Right cardiac atrium (tissue), 5 donors: Measurements from ENCODE around the gene DNAAF5. TPM values are rescaled to one million over a fixed set of nuclear protein-coding genes. Genes with fewer than 3 reads are reported as not detected.
"Not testable (repeated sequence)": the region's sequence is repeated elsewhere in the genome, so short reads cannot be mapped to it uniquely, and the experiment has no call there.

ENCODE experiments used
- ATAC-seq, 2 donors: fragments of 200-7000 bp; cut with Tn5 transposase; one replicate each; pipeline versions ENCODE4 v1.8.0 to v1.9.1; 2020; ENCODE audit warnings: moderate library complexity in 2 of 2, mild to moderate bottlenecking in 1 of 2
- DNase-seq, 3 donors: peaks; one replicate each; pipeline ENCODE4 v3.0.0-alpha.2; 2020
- H3K27ac ChIP-seq: one replicate; pipeline ENCODE4 v1.5.1; 2013; ENCODE audit warnings: mild to moderate bottlenecking, low read length, control low read depth, moderate library complexity
- H3K27me3 ChIP-seq: one replicate; pipeline ENCODE4 v1.6.1; 2013; ENCODE audit not compliant: control insufficient read depth, insufficient read depth
- H3K4me1 ChIP-seq: one replicate; pipeline ENCODE4 v1.6.1; 2013; ENCODE audit warnings: low read length; ENCODE audit not compliant: control insufficient read depth, insufficient read depth
- H3K4me3 ChIP-seq: one replicate; pipeline ENCODE4 v1.5.1; 2013; ENCODE audit warnings: low read length, control low read depth
- H3K9me3 ChIP-seq: one replicate; pipeline ENCODE4 v1.6.1; 2013; ENCODE audit warnings: low read length; ENCODE audit not compliant: control insufficient read depth
- WGBS: extraction: QIAGEN DNeasy Blood & Tissue Kit; methylation state at CpG from one replicate; pipeline ENCODE4 v1.1.7; 2013; 5-methylcytosine and 5-hydroxymethylcytosine counted together
- intact Hi-C, 4 donors: fragments of 100-400 bp; cut with DNase I; formaldehyde crosslinking; loops; one replicate each; pipeline versions ENCODE4 v1.11.0 to v1.14.0; 2022 to 2023
- polyA plus RNA-seq: library from polyadenylated mRNA; stranded (reverse); fragments of 200-250 nt; gene quantifications from one replicate; pipeline ENCODE4 v1.2.3, GENCODE V29; 2013
- total RNA-seq, 4 donors: library from RNA; stranded (reverse); fragmentation: NEBNext Ultra II Directional; extraction: Animal tissue kit (Norgen Biotek cat#: 25700); gene quantifications; one replicate each; pipeline ENCODE4 v1.2.1, GENCODE V29; 2021
- donor health status: healthy with polysubstance abuse.
- donor health status: DM: no; HTN: yes; CAD: no.
- donor health status: DM: no; HTN: no; CAD: no.
- donor health status: DM: no; HTN: yes; CAD: no; lungs with severe emphysema.
- donor health status: DM: yes; HTN: yes; CAD: no.

The DNAAF5 gene
- total and polyA plus RNA-seq, 5 donors: 10.2 to 20.7 (median 15.8) TPM

DNA sequence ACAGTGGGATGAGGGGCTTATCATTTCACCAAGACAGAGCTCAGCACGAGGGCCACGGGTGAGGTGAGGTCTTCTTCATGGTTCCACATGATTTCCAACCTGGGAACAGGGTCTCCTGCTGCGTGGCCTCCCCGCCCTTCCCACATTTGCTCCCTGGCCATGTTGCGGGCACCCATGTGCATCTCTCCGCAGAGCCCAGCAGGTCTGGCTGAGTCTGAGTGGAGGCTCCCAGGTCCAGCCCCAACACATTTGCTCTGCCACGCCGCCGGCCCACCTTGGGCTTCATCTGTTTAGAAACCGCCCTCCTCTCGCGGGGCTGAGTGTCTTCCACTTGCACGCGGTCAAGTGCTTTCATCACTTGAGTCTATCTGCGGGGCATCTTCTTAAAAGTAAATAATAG, 15.4 kb downstream of the DNAAF5 start:
- no peak overlapping the region for H3K4me3 ChIP-seq
- whole genome bisulfite sequencing: 93% methylated on average over 15 of the region's 15 CpGs
- intact Hi-C loops: no loop called here
- DNase-seq (no peak), ATAC-seq (no peak)
- H3K27ac ChIP-seq: no peak overlapping the region
- H3K9me3 ChIP-seq: no peaks in the 10 kb centered on the region
- no peaks in the 10 kb centered on the region for H3K27me3 ChIP-seq
- no peaks in the 10 kb centered on the region for H3K4me1 ChIP-seq

DNA sequence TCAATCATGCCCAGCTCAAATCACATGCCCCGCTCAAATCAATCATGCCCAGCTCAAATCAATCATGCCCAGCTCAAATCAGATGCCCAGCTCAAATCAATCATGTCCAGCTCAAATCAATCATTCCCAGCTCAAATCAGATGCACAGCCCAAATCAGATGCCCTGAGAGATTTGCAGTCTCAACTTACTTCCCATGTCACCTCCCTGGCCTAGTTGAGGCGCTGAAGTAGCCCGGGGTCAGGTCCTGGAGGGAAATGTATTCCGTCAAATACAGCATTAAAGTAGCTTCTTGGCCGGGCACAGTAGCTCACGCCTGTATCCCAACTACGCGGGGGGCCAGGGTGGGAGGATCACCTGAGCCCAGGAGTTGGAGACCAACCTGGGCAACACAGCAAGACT, 16.3 kb downstream of the DNAAF5 start:
- H3K27me3 ChIP-seq: no peaks in the 10 kb centered on the region
- H3K27ac ChIP-seq: no peak overlapping the region
- no peaks in the 10 kb centered on the region for H3K4me1 ChIP-seq
- intact Hi-C loops: no loop called here
- no peak for DNase-seq
- no peak for ATAC-seq
- no peak overlapping the region for H3K4me3 ChIP-seq
- H3K9me3 ChIP-seq: no peaks in the 10 kb centered on the region
- 98% methylated on average over 8 of the region's 8 CpGs for WGBS

DNA sequence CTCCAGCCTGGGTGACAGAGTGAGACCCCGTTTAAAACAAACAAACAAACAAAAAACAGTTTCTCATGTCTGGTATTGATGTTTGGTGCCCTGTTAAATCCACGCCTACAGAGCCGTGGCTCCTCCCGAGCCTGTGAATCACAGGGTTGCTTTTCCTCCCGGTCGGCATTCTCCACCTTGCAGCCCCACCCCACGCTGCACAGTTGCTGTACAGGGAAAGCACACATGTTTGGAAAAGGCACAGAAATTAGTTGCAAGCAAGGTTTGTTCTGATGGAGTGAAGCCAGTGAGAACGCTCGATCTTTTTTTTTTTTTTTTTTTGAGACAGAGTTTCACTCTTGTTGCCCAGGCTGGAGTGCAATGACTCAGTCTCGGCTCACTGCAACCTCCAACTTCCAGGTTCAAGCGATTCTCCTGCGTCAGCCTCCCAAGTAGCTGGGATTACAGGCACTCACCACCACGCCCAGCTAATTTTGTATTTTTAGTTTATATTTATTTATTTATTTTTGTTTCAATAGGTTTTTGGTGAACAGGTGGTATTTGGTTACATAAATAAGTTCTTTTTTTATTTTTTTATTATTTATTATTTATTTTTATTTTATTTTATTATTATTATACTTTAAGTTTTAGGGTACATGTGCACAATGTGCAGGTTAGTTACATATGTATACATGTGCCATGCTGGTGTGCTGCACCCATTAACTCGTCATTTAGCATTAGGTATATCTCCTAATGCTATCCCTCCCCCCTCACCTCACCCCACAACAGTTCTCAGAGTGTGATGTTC, 17.0 kb downstream of the DNAAF5 start:
- H3K27ac ChIP-seq, H3K4me3 ChIP-seq, H3K4me1 ChIP-seq, H3K27me3 ChIP-seq, ATAC-seq, DNase-seq, intact Hi-C loops, H3K9me3 ChIP-seq: not testable (repeated sequence)
- 95% methylated on average over 14 of the region's 14 CpGs for WGBS

DNA sequence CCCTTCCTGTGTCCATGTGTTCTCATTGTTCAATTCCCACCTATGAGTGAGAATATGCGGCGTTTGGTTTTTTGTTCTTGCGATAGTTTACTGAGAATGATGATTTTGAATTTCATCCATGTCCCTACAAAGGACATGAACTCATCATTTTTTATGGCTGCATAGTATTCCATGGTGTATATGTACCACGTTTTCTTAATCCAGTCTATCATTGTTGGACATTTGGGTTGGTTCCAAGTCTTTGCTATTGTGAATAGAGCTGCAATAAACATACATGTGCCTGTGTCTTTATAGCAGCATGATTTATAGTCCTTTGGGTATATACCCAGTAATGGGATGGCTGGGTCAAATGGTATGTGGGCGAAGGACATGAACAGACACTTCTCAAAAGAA, 17.6 kb downstream of the DNAAF5 start:
- H3K27ac ChIP-seq, H3K9me3 ChIP-seq, H3K4me1 ChIP-seq, ATAC-seq, H3K4me3 ChIP-seq, DNase-seq, intact Hi-C loops, H3K27me3 ChIP-seq: not testable (repeated sequence)
- 96% methylated on average over 5 of the region's 5 CpGs for WGBS

DNA sequence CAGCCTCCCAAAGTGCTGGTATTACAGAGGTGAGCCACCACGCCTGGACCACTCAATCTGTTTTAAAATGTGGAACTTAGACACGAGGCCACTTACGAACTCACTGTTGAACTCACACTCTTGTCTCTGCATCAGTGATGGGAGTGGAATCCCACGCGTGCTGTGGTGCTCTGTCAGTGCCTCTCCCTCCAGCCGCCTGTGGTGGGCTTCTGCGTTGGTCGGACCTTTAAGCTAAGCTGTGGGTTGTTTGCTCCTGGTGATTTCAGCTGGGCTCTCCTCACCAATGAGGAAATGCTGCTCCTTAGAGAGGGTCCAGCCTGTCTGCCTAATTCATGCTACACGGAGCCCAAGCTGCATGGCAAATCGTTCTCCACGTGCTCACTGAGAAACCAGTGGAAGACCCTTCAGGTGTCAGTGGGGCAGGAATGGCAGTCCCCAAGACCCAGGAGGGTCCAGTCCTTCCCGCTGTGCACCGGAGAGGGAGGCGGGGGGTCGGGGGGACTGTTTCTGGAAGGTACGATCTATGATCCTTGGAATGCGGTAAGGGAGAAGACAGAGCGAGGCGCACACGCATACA, 18.4 kb downstream of the DNAAF5 start:
- Histone ChIP-seq H3K4me3 (no peak overlapping the region), H3K4me1 (peaks cover 5% of the 10 kb centered on the region), H3K27me3 (no peaks in the 10 kb centered on the region), H3K27ac (no peak overlapping the region), H3K9me3 (no peaks in the 10 kb centered on the region)
- 97% methylated on average over 20 of the region's 20 CpGs for WGBS
- intact Hi-C loops: no loop called here
- DNase-seq (peak in 1 of 3 donors; percentile 7), ATAC-seq (no peak)

DNA sequence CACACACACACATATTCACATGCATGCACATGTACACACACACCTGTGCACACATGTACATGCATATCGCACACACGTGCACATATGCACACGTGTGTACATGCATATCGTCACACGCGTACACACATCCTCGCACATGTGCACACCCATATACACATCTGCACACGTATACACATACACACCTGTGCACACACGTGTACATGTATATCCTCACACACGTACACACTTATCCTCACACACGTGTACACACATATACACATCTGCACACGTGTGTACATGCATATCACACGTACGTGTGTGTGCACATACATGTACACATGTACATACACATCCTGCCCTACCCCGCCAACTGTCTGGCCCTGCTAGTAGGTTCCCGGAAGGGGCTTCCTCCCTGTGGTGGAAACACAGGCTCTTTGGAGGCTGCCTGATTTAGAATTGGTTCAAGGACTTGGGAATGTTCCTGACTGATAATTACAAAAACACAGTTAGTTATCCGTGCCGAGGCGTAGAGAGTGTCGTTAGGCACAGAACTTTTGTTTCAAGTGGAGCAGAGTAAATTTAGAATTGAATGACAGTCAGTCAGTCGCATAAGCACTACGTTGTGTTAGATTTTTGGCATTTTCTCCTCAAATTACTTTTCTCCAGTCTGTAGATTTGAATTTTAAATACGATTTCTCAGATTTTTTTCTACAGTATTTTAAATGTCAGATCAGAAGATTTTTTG, 19.1 kb downstream of the DNAAF5 start:
- 82% methylated on average over 23 of the region's 23 CpGs for WGBS
- DNase-seq: peak in 1 of 3 donors; percentile 42
- peak; percentile 31 to 42 for ATAC-seq
- Histone ChIP-seq H3K27ac (no peak overlapping the region), H3K4me1 (peaks cover 5% of the 10 kb centered on the region), H3K4me3 (no peak overlapping the region), H3K9me3 (no peaks in the 10 kb centered on the region), H3K27me3 (no peaks in the 10 kb centered on the region)
- intact Hi-C loops: no loop called here

DNA sequence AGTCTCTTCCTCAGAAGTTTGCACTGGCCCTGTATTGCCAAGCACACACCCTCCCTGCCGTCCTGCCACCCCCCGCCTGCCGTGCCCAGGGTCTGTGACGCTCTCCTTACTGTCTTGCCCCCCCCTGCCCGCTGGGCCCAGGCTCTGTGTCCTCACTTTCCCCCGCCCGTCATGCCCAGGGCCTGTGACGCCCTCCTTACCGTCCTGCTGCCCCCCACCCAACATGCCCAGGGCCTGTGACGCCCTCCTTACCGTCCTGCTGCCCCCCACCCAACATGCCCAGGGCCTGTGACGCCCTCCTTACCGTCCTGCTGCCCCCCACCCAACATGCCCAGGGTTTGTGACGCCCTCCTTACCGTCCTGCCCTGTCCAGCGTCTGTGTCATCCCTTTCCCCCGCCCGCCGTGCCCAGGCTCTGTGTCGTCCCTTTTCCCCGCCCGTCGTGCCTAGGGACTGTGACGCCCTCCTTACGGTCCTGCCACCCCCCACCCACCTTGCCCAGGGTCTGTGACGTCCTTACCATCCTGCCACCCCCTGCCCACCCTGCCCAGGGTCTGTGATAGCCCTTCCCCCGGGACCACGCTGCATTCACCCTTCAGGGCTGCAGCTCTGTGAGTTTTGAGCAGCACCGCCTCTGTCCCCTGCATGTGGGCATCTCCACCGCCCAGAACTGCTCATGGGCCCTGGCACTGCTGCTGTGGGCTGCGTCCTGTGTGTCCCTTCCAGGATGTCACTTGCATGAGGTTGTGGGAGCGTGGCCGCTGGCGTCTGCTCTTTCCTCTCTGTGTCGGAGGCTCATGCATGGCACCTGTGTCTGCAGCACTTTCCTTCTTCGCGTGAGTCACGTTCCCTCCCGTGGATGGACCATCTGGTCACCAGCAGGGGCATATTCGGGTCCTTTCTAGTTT, 19.9 kb downstream of the DNAAF5 start:
- Histone ChIP-seq H3K27me3 (no peaks in the 10 kb centered on the region), H3K4me1 (peaks cover 5% of the 10 kb centered on the region), H3K9me3 (no peaks in the 10 kb centered on the region), H3K4me3 (no peak overlapping the region), H3K27ac (peak overlapping the region; percentile 75)
- ATAC-seq (no peak), DNase-seq (peak in 2 of 3 donors; percentile 49 to 51)
- intact Hi-C loops: no loop called here
- WGBS: 87% methylated on average over 40 of the region's 40 CpGs

DNA sequence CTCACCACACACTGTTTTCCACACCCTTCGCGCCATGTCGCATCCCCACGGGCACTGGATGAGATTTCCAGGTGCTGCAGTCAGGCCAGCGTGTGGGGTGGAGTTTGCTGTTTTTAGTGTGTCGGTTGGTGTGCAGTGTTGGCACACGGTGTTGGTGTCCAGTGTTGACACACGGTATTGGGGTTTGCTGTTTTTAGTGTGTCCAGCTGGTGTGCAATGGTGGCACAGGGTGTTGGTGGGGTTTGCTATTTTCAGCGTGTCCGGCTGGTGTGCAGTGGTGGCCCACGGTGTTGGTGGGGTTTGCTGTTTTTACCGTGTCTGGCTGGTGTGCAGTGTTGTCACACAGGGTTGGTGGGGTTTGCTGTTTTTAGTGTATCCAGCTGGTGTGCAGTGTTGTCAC, 20.7 kb downstream of the DNAAF5 start:
- intact Hi-C loops: no loop called here
- peak in 2 of 3 donors; percentile 6 to 22 for DNase-seq

DNA sequence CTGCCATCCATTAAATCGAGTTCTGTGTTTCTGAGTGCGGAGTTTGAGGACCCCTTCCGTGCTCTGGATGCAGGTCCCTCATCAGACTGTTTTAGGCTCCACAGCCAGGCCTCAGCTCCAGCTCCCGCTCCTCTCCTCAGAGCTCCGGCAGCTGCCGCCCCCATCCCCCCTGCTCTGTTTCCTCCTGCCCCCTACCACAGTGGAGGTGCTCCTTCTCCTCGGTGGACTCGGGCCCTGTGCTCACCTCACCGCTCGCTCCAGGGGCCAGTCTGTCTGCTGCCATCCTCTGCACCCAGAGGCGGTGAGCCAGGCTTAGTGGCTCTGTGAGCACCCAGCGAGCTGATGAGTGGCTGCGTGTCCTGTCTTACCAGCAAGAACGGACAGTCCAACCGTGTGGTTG, 21.9 kb downstream of the DNAAF5 start:
- intact Hi-C loops: no loop called here

More for the DNA sequence above, 20.7 kb downstream of the DNAAF5 start:
- ATAC-seq: no peak
- Histone ChIP-seq H3K9me3 (no peaks in the 10 kb centered on the region), H3K27ac (no peak overlapping the region), H3K4me1 (peaks cover 5% of the 10 kb centered on the region), H3K27me3 (no peaks in the 10 kb centered on the region), H3K4me3 (no peak overlapping the region)
- 94% methylated on average over 12 of the region's 12 CpGs for WGBS

DNA sequence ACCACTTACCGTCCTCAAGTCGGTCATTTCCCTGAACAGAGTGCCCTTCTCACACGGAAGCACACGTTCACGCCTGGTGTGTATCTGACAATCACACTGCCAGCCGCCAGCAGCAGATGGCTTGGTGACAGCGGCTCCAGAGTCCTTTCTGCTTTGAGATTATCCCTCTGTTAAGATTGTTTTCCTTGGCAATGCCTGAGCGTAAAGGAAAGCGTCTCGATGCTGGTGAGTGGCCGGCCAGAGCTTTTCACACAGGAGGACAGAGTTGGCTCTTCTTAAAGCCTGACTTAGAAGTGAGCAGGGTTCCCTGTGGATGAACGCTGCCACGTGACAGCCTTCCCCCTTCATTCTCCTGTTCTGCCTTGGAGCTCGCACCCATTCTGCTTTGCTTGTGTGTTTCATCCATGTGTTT, 22.6 kb downstream of the DNAAF5 start:
- peak overlapping the region; percentile 71 for H3K27ac ChIP-seq
- H3K4me3 ChIP-seq: no peak overlapping the region
- peak; percentile 59 to 87 (median 82) for DNase-seq

More for the DNA sequence above, 21.9 kb downstream of the DNAAF5 start:
- Histone ChIP-seq H3K4me3 (no peak overlapping the region), H3K27ac (peak overlapping the region; percentile 27), H3K27me3 (no peaks in the 10 kb centered on the region), H3K4me1 (peaks cover 5% of the 10 kb centered on the region), H3K9me3 (no peaks in the 10 kb centered on the region)
- WGBS: 86% methylated on average over 15 of the region's 15 CpGs
- ATAC-seq (peak; percentile 14 to 51), DNase-seq (peak in 1 of 3 donors; percentile 64)

More for the DNA sequence above, 22.6 kb downstream of the DNAAF5 start:
- H3K9me3 ChIP-seq: no peaks in the 10 kb centered on the region
- peaks cover 5% of the 10 kb centered on the region for H3K4me1 ChIP-seq
- intact Hi-C loops: no loop called here
- 31% methylated on average over 14 of the region's 14 CpGs for WGBS
- peak; percentile 82 to 87 for ATAC-seq
- H3K27me3 ChIP-seq: no peaks in the 10 kb centered on the region
